HepG2 (cell line): ENCODE data around the gene AP5Z1. TPM values are rescaled to one million over a fixed set of nuclear protein-coding genes. Genes with fewer than 3 reads are reported as not detected.

Experiments used
- CBX5 ChIP-seq: sonication (generic); formaldehyde crosslinking; IDR thresholded peaks from 2 replicates; pipeline ENCODE4 v1.4.0; 2020; ENCODE audit warnings: missing genetic modification reagents, borderline replicate concordance
- DPF2 ChIP-seq: sonication (generic); formaldehyde crosslinking; IDR thresholded peaks from 2 replicates; pipeline ENCODE4 v1.4.0; 2020; ENCODE audit warnings: mild to moderate bottlenecking, low read depth, missing genetic modification reagents, borderline replicate concordance
- EED ChIP-seq: sonication (generic); formaldehyde crosslinking; IDR thresholded peaks from 2 replicates; pipeline ENCODE4 v1.5.0; 2020; ENCODE audit warnings: mild to moderate bottlenecking, missing genetic modification reagents
- GMEB1 ChIP-seq: sonication (generic); formaldehyde crosslinking; IDR thresholded peaks from 2 replicates; pipeline ENCODE4 v1.5.1; 2020; ENCODE audit warnings: missing genetic modification reagents, mild to moderate bottlenecking, borderline replicate concordance
- HOXA3 ChIP-seq: sonication (generic); formaldehyde crosslinking; IDR thresholded peaks from 2 replicates; pipeline ENCODE4 v1.5.0; 2020; ENCODE audit warnings: missing genetic modification reagents
- MIXL1 ChIP-seq: IDR thresholded peaks from 2 replicates; pipeline ENCODE4 v1.6.1; 2016
- MTA1 ChIP-seq: sonication (generic); formaldehyde crosslinking; IDR thresholded peaks from 2 replicates; pipeline ENCODE4 v1.4.0; 2020; ENCODE audit warnings: missing genetic modification reagents, mild to moderate bottlenecking, borderline replicate concordance
- MTA3 ChIP-seq: sonication (generic); formaldehyde crosslinking; IDR thresholded peaks from 2 replicates; pipeline ENCODE4 v1.4.0; 2020; ENCODE audit warnings: missing genetic modification reagents
- MXI1 ChIP-seq: IDR thresholded peaks from 3 replicates; pipeline ENCODE4 v1.6.1; 2012; ENCODE audit warnings: low read depth, low read length, inconsistent platforms, borderline replicate concordance
- NFE2L2 ChIP-seq: fragments of 150-350 bp; IDR thresholded peaks from 2 replicates; pipeline ENCODE4 v1.6.1; 2014; ENCODE audit warnings: low read length
- RARG ChIP-seq: sonication (generic); formaldehyde crosslinking; IDR thresholded peaks from 2 replicates; pipeline ENCODE4 v1.4.0; 2020; ENCODE audit warnings: low read depth, mild to moderate bottlenecking, missing genetic modification reagents
- RFX5 ChIP-seq: IDR thresholded peaks from 2 replicates; pipeline ENCODE4 v1.6.1; 2011; ENCODE audit warnings: low read depth, low read length, improper control_type of control experiment
- SETDB1 ChIP-seq: sonication (generic); formaldehyde crosslinking; IDR thresholded peaks from 2 replicates; pipeline ENCODE4 v1.5.1; 2020; ENCODE audit warnings: missing genetic modification reagents, mild to moderate bottlenecking, borderline replicate concordance
- SMAD3 ChIP-seq: sonication (generic); formaldehyde crosslinking; IDR thresholded peaks from 2 replicates; pipeline ENCODE4 v1.4.0; 2020; ENCODE audit warnings: missing genetic modification reagents
- SNAPC2 ChIP-seq: sonication (generic); formaldehyde crosslinking; IDR thresholded peaks from 2 replicates; pipeline ENCODE4 v1.8.1; 2022; ENCODE audit warnings: mild to moderate bottlenecking, missing genetic modification reagents
- THAP9 ChIP-seq: sonication (generic); formaldehyde crosslinking; IDR thresholded peaks from 2 replicates; pipeline ENCODE4; 2020; ENCODE audit warnings: missing genetic modification reagents, mild to moderate bottlenecking, borderline replicate concordance
- ZBTB8A ChIP-seq: sonication (generic); formaldehyde crosslinking; IDR thresholded peaks from 2 replicates; pipeline ENCODE4 v1.4.0; 2020; ENCODE audit warnings: mild to moderate bottlenecking, low read depth, missing genetic modification reagents, borderline replicate concordance
- ZNF33B ChIP-seq: sonication (generic); formaldehyde crosslinking; IDR thresholded peaks from 2 replicates; pipeline ENCODE4 v1.5.1; 2020; ENCODE audit warnings: mild to moderate bottlenecking, missing genetic modification reagents
- ZNF577 ChIP-seq: sonication (generic); formaldehyde crosslinking; IDR thresholded peaks from 2 replicates; pipeline ENCODE4 v1.4.0; 2020; ENCODE audit warnings: mild to moderate bottlenecking, low read depth, missing genetic modification reagents, borderline replicate concordance
- ZNF660 ChIP-seq: sonication (generic); formaldehyde crosslinking; IDR thresholded peaks from 2 replicates; pipeline ENCODE4 v1.5.1; 2020; ENCODE audit warnings: mild to moderate bottlenecking, low read depth, missing genetic modification reagents, borderline replicate concordance
- ZNF883 ChIP-seq: sonication (generic); formaldehyde crosslinking; IDR thresholded peaks from 2 replicates; pipeline ENCODE4 v1.5.1; 2020; ENCODE audit warnings: mild to moderate bottlenecking, missing genetic modification reagents; ENCODE audit errors: not compliant biosample characterization
- ZSCAN30 ChIP-seq: sonication (generic); formaldehyde crosslinking; IDR thresholded peaks from 2 replicates; pipeline ENCODE4 v1.5.0; 2020; ENCODE audit warnings: mild to moderate bottlenecking, missing genetic modification reagents
- polyA plus RNA-seq, 8 experiments: library from polyadenylated mRNA; depleted of rRNA in 3 of 8; stranded (reverse) in 7 of 8; unstranded in 1 of 8; fragments of >200 nt; fragmentation: Illumina TruSeq in 4 of 8; extraction: Trizol in 4 of 8; gene quantifications; 2 replicates each; pipeline versions ENCODE4 v1.2.1 to v1.2.3, GENCODE V29; 2011 to 2016; ENCODE audit warnings: low read depth in 4 of 8, missing spikeins in 1 of 8, mixed read lengths in 1 of 8; ENCODE audit not compliant: insufficient read depth in 1 of 8
- total RNA-seq, 5 experiments: library from RNA; depleted of rRNA; stranded (reverse); fragments of >200 nt; fragmentation: Illumina TruSeq; extraction: Trizol; gene quantifications; 2 replicates each; pipeline ENCODE4 v1.2.3, GENCODE V29; 2016; ENCODE audit warnings: low read depth in 1 of 5
- TF ChIP-seq, protein P1 (sequence below): sonication (generic); formaldehyde crosslinking; IDR thresholded peaks from 2 replicates; pipeline ENCODE4 v1.4.0; 2020; ENCODE audit warnings: mild to moderate bottlenecking, missing genetic modification reagents
- TF ChIP-seq, protein P2 (sequence below): IDR thresholded peaks from 2 replicates; pipeline ENCODE4 v1.6.1; 2016; ENCODE audit warnings: missing compliant biosample characterization, missing genetic modification reagents, borderline replicate concordance

The AP5Z1 gene
- total and polyA plus RNA-seq, 2 of the 13 experiments (the other 11 are each of a cell fraction or from before 2014, with no cell fraction given), result 9.3 to 15.1 TPM

- TF ChIP-seq SMAD3 (CRISPR knock-in tag) (no peak), HOXA3 (CRISPR knock-in tag) (peak; percentile 79), ZNF33B (CRISPR knock-in tag) (peak; percentile 70), MTA3 (CRISPR knock-in tag) (no peak), MIXL1 (CRISPR knock-in tag) (no peak; the same call in 1 of the 2 replicates), NFE2L2 (no peak), SETDB1 (CRISPR knock-in tag) (no peak), MXI1 (peak; percentile 70; the same call in 1 of the 3 replicates), THAP9 (CRISPR knock-in tag) (peak; percentile 76; the same call in 1 of the 2 replicates), ZNF883 (CRISPR knock-in tag) (no peak), ZNF660 (CRISPR knock-in tag) (no peak), CBX5 (CRISPR knock-in tag) (peak; percentile 30; the same call in 1 of the 2 replicates), RARG (CRISPR knock-in tag) (no peak), ZBTB8A (CRISPR knock-in tag) (no peak; the same call in 1 of the 2 replicates), RFX5 (no peak), DPF2 (CRISPR knock-in tag) (no peak), MTA1 (CRISPR knock-in tag) (no peak), GMEB1 (CRISPR knock-in tag) (peak; percentile 98), SNAPC2 (CRISPR knock-in tag) (0 out of 2 replicates have a peak, but pooled peaks have one; percentile 31), ZSCAN30 (no peak), ZNF577 (no peak), EED (CRISPR knock-in tag) (no peak)
- TF ChIP-seq, protein P1, sequence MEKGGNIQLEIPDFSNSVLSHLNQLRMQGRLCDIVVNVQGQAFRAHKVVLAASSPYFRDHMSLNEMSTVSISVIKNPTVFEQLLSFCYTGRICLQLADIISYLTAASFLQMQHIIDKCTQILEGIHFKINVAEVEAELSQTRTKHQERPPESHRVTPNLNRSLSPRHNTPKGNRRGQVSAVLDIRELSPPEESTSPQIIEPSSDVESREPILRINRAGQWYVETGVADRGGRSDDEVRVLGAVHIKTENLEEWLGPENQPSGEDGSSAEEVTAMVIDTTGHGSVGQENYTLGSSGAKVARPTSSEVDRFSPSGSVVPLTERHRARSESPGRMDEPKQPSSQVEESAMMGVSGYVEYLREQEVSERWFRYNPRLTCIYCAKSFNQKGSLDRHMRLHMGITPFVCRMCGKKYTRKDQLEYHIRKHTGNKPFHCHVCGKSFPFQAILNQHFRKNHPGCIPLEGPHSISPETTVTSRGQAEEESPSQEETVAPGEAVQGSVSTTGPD (CRISPR knock-in tag), result no peak
- TF ChIP-seq, protein P2, sequence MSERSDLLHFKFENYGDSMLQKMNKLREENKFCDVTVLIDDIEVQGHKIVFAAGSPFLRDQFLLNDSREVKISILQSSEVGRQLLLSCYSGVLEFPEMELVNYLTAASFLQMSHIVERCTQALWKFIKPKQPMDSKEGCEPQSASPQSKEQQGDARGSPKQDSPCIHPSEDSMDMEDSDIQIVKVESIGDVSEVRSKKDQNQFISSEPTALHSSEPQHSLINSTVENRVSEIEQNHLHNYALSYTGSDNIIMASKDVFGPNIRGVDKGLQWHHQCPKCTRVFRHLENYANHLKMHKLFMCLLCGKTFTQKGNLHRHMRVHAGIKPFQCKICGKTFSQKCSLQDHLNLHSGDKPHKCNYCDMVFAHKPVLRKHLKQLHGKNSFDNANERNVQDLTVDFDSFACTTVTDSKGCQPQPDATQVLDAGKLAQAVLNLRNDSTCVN (CRISPR knock-in tag), result no peak
Measured at GRCh38 chr7:4775250-4775847, at the start of gene AP5Z1 (continued).
